ENCODE results near the gene PARS2.

DNA sequence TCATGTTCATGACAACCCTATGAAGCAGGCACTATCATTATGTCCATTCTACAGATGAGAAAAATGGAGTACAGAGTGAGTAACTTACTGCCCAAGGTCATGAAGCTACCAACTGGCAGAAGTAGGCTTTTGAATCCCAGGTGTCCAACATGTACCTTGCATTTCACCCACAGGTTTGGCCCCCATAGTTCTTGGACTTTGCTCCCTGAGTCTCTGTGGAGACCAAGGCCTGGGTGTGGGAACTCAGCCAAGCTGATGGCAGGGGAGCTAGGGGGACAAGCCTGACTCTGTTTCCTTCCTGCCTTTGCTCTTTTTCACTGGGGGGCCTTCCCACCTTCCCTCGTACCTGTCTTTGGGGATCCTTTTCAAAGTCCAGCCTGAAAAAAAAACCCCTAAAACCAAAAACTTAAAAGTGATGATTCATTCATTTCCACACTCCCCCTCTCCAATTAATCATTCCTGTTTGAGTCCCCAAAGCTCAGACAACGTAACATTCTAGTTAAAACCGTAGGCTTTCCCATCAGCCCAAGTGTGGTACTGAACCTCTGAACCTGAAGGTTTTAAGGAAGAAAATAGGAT lies 45.3 kb upstream of the PARS2 start:
- TF ChIP-seq POLR2A (IDR thresholded peaks at IDR 0.05) (no peak), POLR2AphosphoS5 (IDR thresholded peaks at IDR 0.05) (no peak)
- TF ChIP-seq, protein P1, sequence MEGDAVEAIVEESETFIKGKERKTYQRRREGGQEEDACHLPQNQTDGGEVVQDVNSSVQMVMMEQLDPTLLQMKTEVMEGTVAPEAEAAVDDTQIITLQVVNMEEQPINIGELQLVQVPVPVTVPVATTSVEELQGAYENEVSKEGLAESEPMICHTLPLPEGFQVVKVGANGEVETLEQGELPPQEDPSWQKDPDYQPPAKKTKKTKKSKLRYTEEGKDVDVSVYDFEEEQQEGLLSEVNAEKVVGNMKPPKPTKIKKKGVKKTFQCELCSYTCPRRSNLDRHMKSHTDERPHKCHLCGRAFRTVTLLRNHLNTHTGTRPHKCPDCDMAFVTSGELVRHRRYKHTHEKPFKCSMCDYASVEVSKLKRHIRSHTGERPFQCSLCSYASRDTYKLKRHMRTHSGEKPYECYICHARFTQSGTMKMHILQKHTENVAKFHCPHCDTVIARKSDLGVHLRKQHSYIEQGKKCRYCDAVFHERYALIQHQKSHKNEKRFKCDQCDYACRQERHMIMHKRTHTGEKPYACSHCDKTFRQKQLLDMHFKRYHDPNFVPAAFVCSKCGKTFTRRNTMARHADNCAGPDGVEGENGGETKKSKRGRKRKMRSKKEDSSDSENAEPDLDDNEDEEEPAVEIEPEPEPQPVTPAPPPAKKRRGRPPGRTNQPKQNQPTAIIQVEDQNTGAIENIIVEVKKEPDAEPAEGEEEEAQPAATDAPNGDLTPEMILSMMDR (IDR thresholded peaks at IDR 0.05 in 8 of 11, conservative IDR thresholded peaks at IDR 0.05 in 3 of 11), result no peak
